IgD-negative memory B cell (primary cell): ENCODE data around the gene ANKRD18A. TPM values are rescaled to one million over a fixed set of nuclear protein-coding genes. Genes with fewer than 3 reads are reported as not detected.
"Not testable (repeated sequence)": the region's sequence is repeated elsewhere in the genome, so short reads cannot be mapped to it uniquely, and the experiment has no call there.

Experiments used
- H3K27ac Mint-ChIP-seq, 3 donors: one replicate each; pipeline ENCODE4 v1.8.0; 2020 to 2022; ENCODE audit warnings: mild to moderate bottlenecking in 3 of 3, mixed read lengths in 3 of 3, moderate library complexity in 1 of 3
- H3K27me3 Mint-ChIP-seq: one replicate; pipeline ENCODE4 v1.8.0; 2021; ENCODE audit warnings: mixed read lengths
- H3K36me3 Mint-ChIP-seq: one replicate; pipeline ENCODE4 v1.8.0; 2020; ENCODE audit warnings: mild to moderate bottlenecking, mixed read lengths
- H3K4me1 Mint-ChIP-seq, 3 donors: one replicate each; pipeline ENCODE4 v1.8.0; 2020 to 2022; ENCODE audit warnings: mixed read lengths in 3 of 3, mild to moderate bottlenecking in 1 of 3
- H3K4me3 Mint-ChIP-seq, 4 donors: one replicate each; pipeline ENCODE4 v1.8.0; 2020 to 2022; ENCODE audit warnings: mild to moderate bottlenecking in 4 of 4, mixed read lengths in 4 of 4, moderate library complexity in 3 of 4
- H3K9me3 Mint-ChIP-seq, 3 donors: one replicate each; pipeline ENCODE4 v1.8.0; 2020 to 2021; ENCODE audit warnings: mixed read lengths in 3 of 3, mild to moderate bottlenecking in 1 of 3
- polyA plus RNA-seq: library from polyadenylated mRNA; unstranded; fragments of 300-500 nt; fragmentation: Illumina TruSeq; gene quantifications from one replicate; pipeline ENCODE4 v1.2.3, GENCODE V29; 2021

ANKRD18A gene
- polyA plus RNA-seq, 1 donor from 2014 or later = not detected

GRCh38 chr9:38641985-38642864 lies 21.8 kb upstream of the ANKRD18A start:
- no peak overlapping the region for H3K27ac Mint-ChIP-seq
- no peaks in the 10 kb centered on the region for H3K4me1 Mint-ChIP-seq
- peaks cover 12% of the 10 kb centered on the region for H3K27me3 Mint-ChIP-seq
- no peaks in the 10 kb centered on the region for H3K9me3 Mint-ChIP-seq
- H3K36me3 Mint-ChIP-seq = no peaks in the 10 kb centered on the region
- no peak overlapping the region for H3K4me3 Mint-ChIP-seq

GRCh38 chr9:38641142-38641541 lies 20.7 kb upstream of the ANKRD18A start:
- Mint-ChIP-seq H3K27me3 (peaks cover 12% of the 10 kb centered on the region), H3K27ac (no peak overlapping the region), H3K9me3 (no peaks in the 10 kb centered on the region), H3K4me3 (no peak overlapping the region), H3K4me1 (no peaks in the 10 kb centered on the region), H3K36me3 (no peaks in the 10 kb centered on the region)

DNA sequence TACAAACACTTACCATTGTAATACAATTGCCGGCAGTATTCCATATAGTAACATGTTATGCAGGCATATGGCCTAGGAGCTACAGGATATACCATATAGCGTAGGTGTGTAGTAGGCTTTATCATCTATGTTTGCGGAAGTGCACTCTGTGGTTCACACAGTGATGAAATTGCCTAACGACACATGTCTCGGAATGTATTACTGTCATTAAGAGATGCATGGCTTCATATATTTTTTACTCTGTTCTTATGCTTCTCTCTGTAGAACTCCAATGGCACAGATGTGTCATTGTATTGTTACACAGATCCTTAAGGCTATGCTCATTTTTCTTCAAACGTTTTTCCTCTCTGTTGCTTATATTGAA lies 19.2 kb upstream of the ANKRD18A start:
- H3K27me3 Mint-ChIP-seq = peaks cover 10% of the 10 kb centered on the region
- H3K4me3 Mint-ChIP-seq = no peak overlapping the region
- no peaks in the 10 kb centered on the region for H3K9me3 Mint-ChIP-seq
- H3K4me1 Mint-ChIP-seq = no peaks in the 10 kb centered on the region
- H3K36me3 Mint-ChIP-seq = no peaks in the 10 kb centered on the region
- no peak overlapping the region for H3K27ac Mint-ChIP-seq

- Mint-ChIP-seq H3K27ac (no peak overlapping the region), H3K36me3 (no peaks in the 10 kb centered on the region), H3K9me3 (no peaks in the 10 kb centered on the region), H3K4me1 (no peaks in the 10 kb centered on the region), H3K4me3 (no peak overlapping the region), H3K27me3 (peaks cover 10% of the 10 kb centered on the region)
Measured at GRCh38 chr9:38638881-38639576, 18.6 kb upstream of the ANKRD18A start.

- Mint-ChIP-seq H3K27me3 (peaks cover 2% of the 10 kb centered on the region), H3K4me1 (no peaks in the 10 kb centered on the region), H3K4me3 (no peak overlapping the region), H3K36me3 (no peaks in the 10 kb centered on the region), H3K27ac (no peak overlapping the region), H3K9me3 (no peaks in the 10 kb centered on the region)
Measured at GRCh38 chr9:38634315-38634714, 13.9 kb upstream of the ANKRD18A start.

GRCh38 chr9:38629511-38629910 lies 9.1 kb upstream of the ANKRD18A start:
- H3K27me3 Mint-ChIP-seq = peaks cover 15% of the 10 kb centered on the region
- peaks cover 0 to 2% (median 0%) of the 10 kb centered on the region in 3 donors for H3K4me1 Mint-ChIP-seq

GRCh38 chr9:38626006-38626405 lies 5.6 kb upstream of the ANKRD18A start:
- Mint-ChIP-seq H3K27me3 (peaks cover 37% of the 10 kb centered on the region), H3K4me3 (peak overlapping the region in 1 of 4 donors; percentile 55), H3K36me3 (peaks cover 2% of the 10 kb centered on the region), H3K4me1 (peaks cover 1 to 7% (median 5%) of the 10 kb centered on the region in 3 donors), H3K9me3 (peaks cover 2 to 17% (median 17%) of the 10 kb centered on the region in 3 donors), H3K27ac (peak overlapping the region in 1 of 3 donors; percentile 50)

More at GRCh38 chr9:38629511-38629910, 9.1 kb upstream of the ANKRD18A start:
- Mint-ChIP-seq H3K27ac (no peak overlapping the region), H3K4me3 (no peak overlapping the region), H3K9me3 (peaks cover 2 to 17% (median 7%) of the 10 kb centered on the region in 3 donors), H3K36me3 (no peaks in the 10 kb centered on the region)

DNA sequence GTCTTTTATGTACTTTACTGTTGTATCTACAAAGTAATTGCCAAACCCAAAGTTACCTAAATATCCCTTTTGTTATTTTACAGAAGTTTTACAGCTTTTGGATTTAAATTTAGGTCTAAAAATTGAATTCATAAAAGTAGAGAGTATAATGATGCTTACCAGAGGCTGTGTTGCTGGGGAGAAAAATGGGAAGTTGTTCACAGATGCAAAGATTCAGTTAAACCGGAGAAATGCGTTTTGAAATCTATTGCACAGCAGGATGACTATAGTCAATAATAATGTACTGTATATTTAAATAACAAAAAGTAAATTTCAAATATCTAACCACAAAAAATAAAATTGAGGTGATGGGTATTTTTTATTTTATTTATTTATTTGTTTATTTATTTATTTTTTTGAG lies 2.6 kb upstream of the ANKRD18A start:
- Mint-ChIP-seq H3K36me3 (peaks cover 2% of the 10 kb centered on the region), H3K9me3 (peaks cover 2 to 17% (median 17%) of the 10 kb centered on the region in 3 donors), H3K27ac (no peak overlapping the region), H3K4me3 (peak overlapping the region in 2 of 4 donors; percentile 59 to 76), H3K4me1 (peaks cover 1 to 7% (median 5%) of the 10 kb centered on the region in 3 donors), H3K27me3 (peaks cover 47% of the 10 kb centered on the region)

- Mint-ChIP-seq H3K27ac (no peak overlapping the region), H3K4me3 (peak overlapping the region; percentile 59 to 81 (median 70)), H3K9me3 (peaks cover 2 to 17% (median 14%) of the 10 kb centered on the region in 3 donors), H3K36me3 (peaks cover 2% of the 10 kb centered on the region), H3K27me3 (peaks cover 45% of the 10 kb centered on the region), H3K4me1 (peaks cover 1 to 7% (median 5%) of the 10 kb centered on the region in 3 donors)
Measured at GRCh38 chr9:38622288-38622674, 1.9 kb upstream of the ANKRD18A start.

DNA sequence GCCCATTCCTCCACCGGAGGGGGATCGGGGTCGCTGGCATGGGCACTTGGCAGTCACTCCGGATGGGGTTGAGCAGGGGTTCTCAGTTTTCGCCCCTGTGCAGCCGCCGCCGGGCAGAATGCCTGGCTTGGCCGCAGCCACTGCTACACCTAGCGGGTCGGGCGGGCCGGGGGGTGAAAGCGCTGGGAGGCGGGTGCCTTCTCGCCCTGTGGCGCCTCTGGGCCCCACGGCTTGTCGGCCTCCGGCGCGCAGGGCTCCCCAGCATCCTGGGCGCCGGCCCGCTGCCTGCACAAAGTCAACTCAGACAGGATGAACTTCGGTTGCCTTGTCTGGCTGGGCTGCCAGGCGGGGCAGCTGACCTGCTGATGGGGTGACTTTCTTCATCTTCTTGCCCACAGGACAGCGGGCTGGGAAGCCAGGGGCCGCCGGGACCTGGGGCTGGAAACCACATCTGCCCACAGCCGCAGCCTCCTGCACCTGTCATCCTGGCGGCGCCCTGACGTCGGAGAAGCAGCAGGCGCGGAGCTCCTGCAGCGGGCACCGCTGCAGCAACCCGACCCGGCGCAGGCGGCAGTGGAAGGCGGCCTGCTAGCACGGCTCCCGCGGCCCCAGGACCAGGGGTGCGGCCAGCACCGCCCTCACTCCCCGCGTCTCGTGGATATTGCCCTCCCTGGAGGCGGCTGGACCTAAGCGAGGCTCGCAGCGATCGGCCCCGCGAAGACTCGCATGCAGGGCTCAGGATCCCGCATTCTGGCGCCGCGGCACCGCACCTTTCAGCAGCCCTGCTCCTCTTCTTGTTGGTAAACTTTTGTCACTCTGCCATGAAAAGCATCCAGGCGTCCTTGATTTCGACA lies 1.3 kb upstream of the ANKRD18A start:
- peaks cover 43% of the 10 kb centered on the region for H3K27me3 Mint-ChIP-seq
- H3K9me3 Mint-ChIP-seq = peaks cover 2 to 17% (median 10%) of the 10 kb centered on the region in 3 donors
- peak overlapping the region; percentile 64 to 82 (median 78) for H3K4me3 Mint-ChIP-seq
- H3K4me1 Mint-ChIP-seq = peaks cover 1 to 7% (median 5%) of the 10 kb centered on the region in 3 donors
- H3K27ac Mint-ChIP-seq = no peak overlapping the region
- H3K36me3 Mint-ChIP-seq = peaks cover 2% of the 10 kb centered on the region

- Mint-ChIP-seq H3K27ac (no peak overlapping the region), H3K9me3 (peaks cover 0 to 12% (median 0%) of the 10 kb centered on the region in 3 donors), H3K36me3 (peaks cover 4% of the 10 kb centered on the region), H3K27me3 (peaks cover 37% of the 10 kb centered on the region), H3K4me3 (peak overlapping the region; percentile 45 to 88 (median 79)), H3K4me1 (peaks cover 1 to 5% (median 5%) of the 10 kb centered on the region in 3 donors)
Measured at GRCh38 chr9:38619556-38620447, 594 bp downstream of the ANKRD18A start.

DNA sequence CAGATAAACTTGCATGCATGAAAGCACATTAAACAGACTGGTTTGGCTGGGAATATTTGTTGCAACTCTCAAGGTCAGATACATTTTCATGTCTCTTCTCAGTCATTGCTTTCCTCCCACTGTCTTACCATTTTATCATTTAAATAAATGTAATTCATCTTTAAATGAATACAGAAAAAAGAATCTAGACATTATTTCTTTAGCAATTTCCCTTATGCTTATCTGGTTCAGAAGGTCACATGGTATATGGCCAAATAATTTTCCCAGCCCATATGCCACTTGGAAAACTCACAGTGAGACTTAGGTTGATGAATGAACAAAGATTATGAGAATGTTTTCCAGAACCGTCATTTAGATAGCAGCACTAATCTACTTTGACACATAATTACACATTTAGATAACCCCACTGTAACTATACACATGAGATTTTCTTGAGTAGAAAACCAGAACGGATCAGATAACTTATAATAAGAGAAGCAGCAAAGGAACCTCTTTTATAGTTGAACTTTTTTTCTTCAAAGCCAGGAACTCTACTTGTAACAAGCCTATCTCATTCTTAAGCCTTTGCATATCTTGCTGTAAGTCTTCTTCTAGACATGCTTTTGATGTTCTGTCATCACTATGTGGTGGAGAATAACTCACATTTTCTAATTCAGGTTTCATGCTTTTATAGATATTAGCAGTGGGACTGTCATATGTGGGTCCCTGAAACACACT lies 22.2 kb downstream of the ANKRD18A start:
- H3K4me1 Mint-ChIP-seq, H3K27ac Mint-ChIP-seq, H3K9me3 Mint-ChIP-seq, H3K27me3 Mint-ChIP-seq, H3K36me3 Mint-ChIP-seq, H3K4me3 Mint-ChIP-seq: not testable (repeated sequence)

DNA sequence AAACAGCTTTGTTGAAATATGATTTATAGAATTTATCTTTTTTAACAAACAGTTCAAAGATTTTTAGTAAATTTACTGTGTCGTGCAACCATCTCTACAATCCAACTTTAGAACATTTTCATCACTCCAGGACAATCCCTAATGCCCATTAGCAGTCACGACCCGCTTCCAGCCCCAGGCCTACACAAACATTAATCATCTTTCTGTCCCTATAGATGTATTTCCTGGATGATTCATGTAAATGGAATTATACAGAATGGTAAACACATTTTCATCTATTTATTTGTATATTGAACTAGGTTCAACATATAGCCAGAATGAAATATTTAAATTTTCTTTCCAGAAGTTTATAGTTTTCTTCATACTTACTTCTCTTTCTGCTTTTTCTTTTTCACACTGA lies 25.3 kb downstream of the ANKRD18A start:
- not testable (repeated sequence) for H3K36me3 Mint-ChIP-seq, H3K4me1 Mint-ChIP-seq, H3K4me3 Mint-ChIP-seq, H3K27ac Mint-ChIP-seq, H3K9me3 Mint-ChIP-seq, H3K27me3 Mint-ChIP-seq
